HEK293 (cell line): ENCODE results near the gene ELAVL1.

Experiments
- CTCF ChIA-PET: fragments of 350-600 bp; formaldehyde crosslinking; extraction: SDS; loops from one replicate; lab custom pipeline; 2021; ENCODE audit warnings: antibody characterized with exemption; lab: Yijun Ruan, JAX
- POLR2A ChIA-PET: fragments of 300-600 bp; formaldehyde crosslinking; extraction: SDS; loops from one replicate; lab custom pipeline; 2020; ENCODE audit warnings: antibody characterized with exemption, inconsistent platforms; lab: Yijun Ruan, JAX
- H3K27ac ChIP-seq: fragments of 200-500 bp; sonication (Bioruptor generic); 2 replicates; pipeline ENCODE4 v1.5.1; 2014; ENCODE audit warnings: low read depth, low read length, control low read depth, inconsistent platforms; ENCODE audit errors: extremely low read depth
- H3K36me3 ChIP-seq, 2 experiments: fragments of 200-500 bp in 1 of 2; sonication (Bioruptor generic) in 1 of 2; 1 replicate in 1 of 2; 2 replicates in 1 of 2; pipeline ENCODE4 v1.5.1; 2014 to 2017; ENCODE audit warnings: inconsistent platforms in 2 of 2, low read length in 2 of 2; ENCODE audit not compliant: control insufficient read depth in 2 of 2, insufficient read depth in 1 of 2
- H3K4me1 ChIP-seq: fragments of 200-500 bp; sonication (Bioruptor generic); 2 replicates; pipeline ENCODE4 v1.5.1; 2014; ENCODE audit warnings: mild to moderate bottlenecking, low read length, inconsistent platforms; ENCODE audit not compliant: control insufficient read depth, insufficient read depth
- H3K4me3 ChIP-seq: 2 replicates; pipeline ENCODE4 v1.5.1; 2011; ENCODE audit warnings: low read depth, mild to moderate bottlenecking, control low read depth, low read length, moderate library complexity
- H3K9me3 ChIP-seq: fragments of 200-500 bp; sonication (Bioruptor generic); 2 replicates; pipeline ENCODE4 v1.5.1; 2014; ENCODE audit warnings: low read depth, low read length, inconsistent platforms; ENCODE audit not compliant: control insufficient read depth, insufficient read depth
- BCL11B ChIP-seq: fragments of 450-650 bp; formaldehyde crosslinking; IDR thresholded peaks from 2 replicates; pipeline ENCODE4 v1.5.1; 2016; ENCODE audit warnings: low read depth, missing biosample characterization, missing genetic modification characterization
- HIC1 ChIP-seq: fragments of 450-650 bp; formaldehyde crosslinking; IDR thresholded peaks from 2 replicates; pipeline ENCODE4 v1.5.1; 2016; ENCODE audit warnings: missing biosample characterization, missing genetic modification characterization
- KLF10 ChIP-seq: fragments of 450-650 bp; IDR thresholded peaks from 2 replicates; pipeline ENCODE4 v1.5.1; 2018; ENCODE audit warnings: missing biosample characterization, mild to moderate bottlenecking, missing genetic modification characterization
- PRDM4 ChIP-seq: fragments of 450-650 bp; formaldehyde crosslinking; IDR thresholded peaks from 2 replicates; pipeline ENCODE4 v1.5.1; 2017; ENCODE audit warnings: missing biosample characterization, missing genetic modification characterization
- SP2 ChIP-seq: fragments of 450-650 bp; formaldehyde crosslinking; IDR thresholded peaks from 2 replicates; pipeline ENCODE4 v1.5.1; 2016; ENCODE audit warnings: missing biosample characterization, missing genetic modification characterization
- SP3 ChIP-seq: fragments of 450-650 bp; formaldehyde crosslinking; IDR thresholded peaks from 2 replicates; pipeline ENCODE4 v1.5.1; 2016; ENCODE audit warnings: missing biosample characterization, missing genetic modification characterization
- ZNF174 ChIP-seq: fragments of 450-650 bp; formaldehyde crosslinking; IDR thresholded peaks from 2 replicates; pipeline ENCODE4 v1.5.0; 2017; ENCODE audit warnings: missing biosample characterization, mild to moderate bottlenecking, missing genetic modification characterization
- ZNF292 ChIP-seq: fragments of 450-650 bp; formaldehyde crosslinking; IDR thresholded peaks from 2 replicates; pipeline ENCODE4 v1.5.1; 2016; ENCODE audit warnings: low read depth, missing biosample characterization, missing genetic modification characterization, borderline replicate concordance
- ZNF391 ChIP-seq: fragments of 450-650 bp; formaldehyde crosslinking; IDR thresholded peaks from 2 replicates; pipeline ENCODE4 v1.5.1; 2016; ENCODE audit warnings: low read depth, missing biosample characterization, missing genetic modification characterization, borderline replicate concordance
- ZNF514 ChIP-seq: fragments of 450-650 bp; formaldehyde crosslinking; IDR thresholded peaks from 2 replicates; pipeline ENCODE4 v1.5.1; 2016; ENCODE audit warnings: missing biosample characterization, missing genetic modification characterization
- ZNF792 ChIP-seq: fragments of 450-650 bp; formaldehyde crosslinking; IDR thresholded peaks from 2 replicates; pipeline ENCODE4 v1.5.1; 2016; ENCODE audit warnings: missing biosample characterization, missing genetic modification characterization

The ELAVL1 gene

DNA sequence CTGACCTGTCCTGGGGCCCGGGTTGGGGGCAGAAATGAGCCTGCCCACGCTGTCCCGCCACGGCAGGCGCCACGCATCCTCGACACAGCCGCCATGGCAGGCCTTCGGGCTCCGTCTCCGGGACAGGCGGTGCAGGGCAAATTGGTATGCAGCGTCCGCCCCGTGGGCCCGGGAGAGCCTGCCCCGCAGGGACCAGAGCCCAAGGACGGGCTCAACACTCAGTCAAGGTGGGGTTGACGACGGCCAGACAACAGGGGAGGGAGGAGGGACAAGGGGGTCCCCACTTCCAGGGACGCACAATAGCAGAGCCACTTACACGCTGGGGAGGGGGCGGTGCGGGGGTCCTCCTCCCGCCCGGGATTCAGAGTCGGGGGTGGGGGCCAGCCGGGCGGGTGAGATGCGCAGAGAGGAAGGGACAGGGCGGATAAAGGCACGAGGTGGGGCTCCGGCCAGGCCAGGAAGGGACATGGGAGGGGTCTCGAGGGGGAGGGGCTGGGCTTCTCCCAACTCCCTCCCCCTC lies 80.7 kb downstream of the ELAVL1 start:
- H3K27ac ChIP-seq = no peak overlapping the region
- peaks cover 20% of the 10 kb centered on the region for H3K4me1 ChIP-seq
- no peaks in the 10 kb centered on the region for H3K9me3 ChIP-seq
- TF ChIP-seq ZNF292 (tag by site-specific recombination) (no peak), PRDM4 (tag by site-specific recombination) (no peak), KLF10 (tag by site-specific recombination) (no peak), SP2 (tag by site-specific recombination) (peak; percentile 22; the same call in 1 of the 2 replicates), BCL11B (tag by site-specific recombination) (no peak; the same call in 1 of the 2 replicates), ZNF514 (tag by site-specific recombination) (no peak), SP3 (peak; percentile 31; the same call in 1 of the 2 replicates), ZNF174 (no peak), HIC1 (tag by site-specific recombination) (0 out of 2 replicates have a peak, but pooled peaks have one; percentile 2)
- ChIA-PET CTCF (interaction anchor here (0.6 to 1.2 kb wide), 2 partner anchors 19 to 323 kb away, joined by 5 read pairs; partner anchors contain the start of gene TIMM44), POLR2A (interaction anchor here (0.7 kb wide), 1 partner anchor 54 kb away, joined by 3 read pairs; no protein-coding TSS in a partner anchor)
- peaks cover 0 to 26% of the 10 kb centered on the region in 2 experiments; a peak in 2 of 3 replicates for H3K36me3 ChIP-seq
- no peak overlapping the region for H3K4me3 ChIP-seq

DNA sequence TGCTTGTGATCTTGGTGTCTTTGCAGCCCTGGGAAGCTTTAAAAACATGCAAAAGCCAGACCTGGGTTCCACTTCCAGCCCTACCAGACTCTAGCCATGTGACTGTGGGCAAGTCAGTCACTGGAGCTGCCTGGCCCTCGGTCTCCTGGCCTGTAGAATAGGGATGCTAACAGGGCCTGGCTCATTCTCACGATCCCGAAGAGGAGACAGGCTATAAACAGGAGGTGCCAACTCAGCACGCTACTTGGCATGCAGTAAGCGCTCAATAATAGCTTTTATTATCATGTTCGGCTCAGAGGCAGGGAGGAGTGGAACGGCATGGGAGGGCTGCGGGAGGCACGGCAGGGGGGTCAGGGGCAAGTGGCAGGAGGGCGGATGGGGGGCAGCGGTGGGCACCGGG lies 81.2 kb downstream of the ELAVL1 start:
- Histone ChIP-seq H3K4me1 (peaks cover 16% of the 10 kb centered on the region), H3K27ac (no peak overlapping the region), H3K36me3 (peaks cover 0 to 26% of the 10 kb centered on the region in 2 experiments; a peak in 1 of 3 replicates), H3K4me3 (no peak overlapping the region), H3K9me3 (no peaks in the 10 kb centered on the region)
- CTCF ChIA-PET = interaction anchor here (0.6 to 1.6 kb wide), 4 partner anchors 19 to 323 kb away, joined by 5 to 6 read pairs (median 6); partner anchors contain the start of genes MAP2K7 and TIMM44
- POLR2A ChIA-PET = interaction anchor here (0.7 kb wide), 1 partner anchor 53 kb away, joined by 3 read pairs; no protein-coding TSS in a partner anchor
- TF ChIP-seq HIC1 (tag by site-specific recombination) (peak; percentile 32; the same call in 1 of the 2 replicates), ZNF792 (tag by site-specific recombination) (peak; percentile 50; the same call in 1 of the 2 replicates), ZNF391 (tag by site-specific recombination) (no peak)
